Astrocyte of the cerebellum (primary cell): ENCODE results near the gene ACTRT2.

Experiments
- DNase-seq: peaks from one replicate; pipeline ENCODE4 v3.0.0-alpha.2; 2011; ENCODE audit warnings: low read depth
- H3K4me3 ChIP-seq: 2 replicates; pipeline ENCODE4 v1.5.1; 2011; ENCODE audit warnings: mild to moderate bottlenecking, low read depth, low read length, moderate library complexity
- in situ Hi-C: cut with HindIII; loops from 2 replicates; pipeline ENCODE4 v1.10.0; 2017; ENCODE audit warnings: low sequenced_read_pairs
- TF ChIP-seq, protein P1 (sequence below): IDR thresholded peaks from 2 replicates; pipeline ENCODE4 v1.5.1; 2012; ENCODE audit warnings: low read length, low read depth, moderate library complexity, mild to moderate bottlenecking; ENCODE audit errors: missing control alignments

Gene ACTRT2

DNA sequence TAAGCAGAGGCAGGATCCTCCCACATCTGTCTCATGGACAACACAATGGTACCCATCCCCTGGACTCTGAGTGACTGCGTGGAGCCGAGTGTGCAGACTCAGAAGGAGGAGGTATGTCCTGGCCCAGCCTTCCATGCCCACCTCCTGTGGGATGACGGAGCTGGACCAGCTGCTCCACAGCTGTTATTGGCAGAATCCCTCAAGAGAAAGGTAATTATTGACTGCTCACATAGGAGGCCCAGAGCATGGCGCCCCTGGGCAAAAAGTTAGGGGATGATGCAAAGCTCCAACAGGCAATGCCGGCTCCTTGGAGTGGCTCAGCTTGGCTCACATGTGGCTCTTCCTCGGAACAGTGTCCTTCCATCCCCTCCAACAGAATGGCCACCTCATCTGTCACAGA is 12.2 kb upstream of the ACTRT2 start:
- TF ChIP-seq, protein P1, sequence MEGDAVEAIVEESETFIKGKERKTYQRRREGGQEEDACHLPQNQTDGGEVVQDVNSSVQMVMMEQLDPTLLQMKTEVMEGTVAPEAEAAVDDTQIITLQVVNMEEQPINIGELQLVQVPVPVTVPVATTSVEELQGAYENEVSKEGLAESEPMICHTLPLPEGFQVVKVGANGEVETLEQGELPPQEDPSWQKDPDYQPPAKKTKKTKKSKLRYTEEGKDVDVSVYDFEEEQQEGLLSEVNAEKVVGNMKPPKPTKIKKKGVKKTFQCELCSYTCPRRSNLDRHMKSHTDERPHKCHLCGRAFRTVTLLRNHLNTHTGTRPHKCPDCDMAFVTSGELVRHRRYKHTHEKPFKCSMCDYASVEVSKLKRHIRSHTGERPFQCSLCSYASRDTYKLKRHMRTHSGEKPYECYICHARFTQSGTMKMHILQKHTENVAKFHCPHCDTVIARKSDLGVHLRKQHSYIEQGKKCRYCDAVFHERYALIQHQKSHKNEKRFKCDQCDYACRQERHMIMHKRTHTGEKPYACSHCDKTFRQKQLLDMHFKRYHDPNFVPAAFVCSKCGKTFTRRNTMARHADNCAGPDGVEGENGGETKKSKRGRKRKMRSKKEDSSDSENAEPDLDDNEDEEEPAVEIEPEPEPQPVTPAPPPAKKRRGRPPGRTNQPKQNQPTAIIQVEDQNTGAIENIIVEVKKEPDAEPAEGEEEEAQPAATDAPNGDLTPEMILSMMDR: no peak
- DNase-seq: no peak
- in situ Hi-C loops: no loop called here
- no peak overlapping the region for H3K4me3 ChIP-seq

DNA sequence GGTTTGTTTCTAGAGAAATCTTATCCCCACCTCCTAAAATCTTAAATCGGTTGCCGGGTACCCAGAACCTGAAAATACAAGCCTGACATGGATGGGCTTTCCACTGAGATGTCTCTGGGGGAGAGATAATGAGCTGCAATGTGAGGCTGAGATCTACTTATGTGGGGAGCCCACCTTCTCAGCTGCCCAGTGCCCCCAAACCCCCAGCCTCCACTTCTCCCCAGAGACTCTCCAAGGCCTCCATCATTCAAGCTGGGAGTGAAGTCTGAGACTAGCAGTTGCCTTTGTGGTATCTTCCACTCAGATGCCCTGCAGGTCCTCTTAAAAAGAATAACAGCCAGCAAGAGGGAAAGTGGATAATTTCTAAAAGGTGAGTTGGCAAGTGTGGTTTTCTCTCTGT is 11.7 kb upstream of the ACTRT2 start:
- no peak for DNase-seq
- H3K4me3 ChIP-seq: no peak overlapping the region
- TF ChIP-seq, protein P1: no peak
- in situ Hi-C loops: no loop called here

DNA sequence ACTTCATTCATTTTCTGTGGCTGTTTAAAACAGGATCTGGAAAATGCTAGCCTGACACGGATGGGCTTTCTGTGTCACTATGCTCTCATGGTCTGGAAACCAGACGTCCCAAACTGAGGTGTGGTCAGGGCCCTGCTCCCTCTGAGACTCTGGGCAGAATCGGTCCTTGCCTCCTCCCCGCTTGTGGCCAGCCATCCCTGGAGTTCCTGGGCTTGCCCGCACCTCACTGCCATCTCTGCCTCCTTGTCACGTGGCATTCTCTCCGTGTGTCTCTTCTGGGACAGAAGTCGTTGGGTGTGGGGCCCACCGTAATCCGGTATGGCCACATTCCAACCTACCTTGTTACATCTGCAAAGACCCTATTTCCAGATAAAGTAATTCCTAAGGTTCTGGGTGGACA is 10.1 kb upstream of the ACTRT2 start:
- TF ChIP-seq, protein P1: no peak
- in situ Hi-C loops: no loop called here
- DNase-seq: no peak
- no peak overlapping the region for H3K4me3 ChIP-seq

DNA sequence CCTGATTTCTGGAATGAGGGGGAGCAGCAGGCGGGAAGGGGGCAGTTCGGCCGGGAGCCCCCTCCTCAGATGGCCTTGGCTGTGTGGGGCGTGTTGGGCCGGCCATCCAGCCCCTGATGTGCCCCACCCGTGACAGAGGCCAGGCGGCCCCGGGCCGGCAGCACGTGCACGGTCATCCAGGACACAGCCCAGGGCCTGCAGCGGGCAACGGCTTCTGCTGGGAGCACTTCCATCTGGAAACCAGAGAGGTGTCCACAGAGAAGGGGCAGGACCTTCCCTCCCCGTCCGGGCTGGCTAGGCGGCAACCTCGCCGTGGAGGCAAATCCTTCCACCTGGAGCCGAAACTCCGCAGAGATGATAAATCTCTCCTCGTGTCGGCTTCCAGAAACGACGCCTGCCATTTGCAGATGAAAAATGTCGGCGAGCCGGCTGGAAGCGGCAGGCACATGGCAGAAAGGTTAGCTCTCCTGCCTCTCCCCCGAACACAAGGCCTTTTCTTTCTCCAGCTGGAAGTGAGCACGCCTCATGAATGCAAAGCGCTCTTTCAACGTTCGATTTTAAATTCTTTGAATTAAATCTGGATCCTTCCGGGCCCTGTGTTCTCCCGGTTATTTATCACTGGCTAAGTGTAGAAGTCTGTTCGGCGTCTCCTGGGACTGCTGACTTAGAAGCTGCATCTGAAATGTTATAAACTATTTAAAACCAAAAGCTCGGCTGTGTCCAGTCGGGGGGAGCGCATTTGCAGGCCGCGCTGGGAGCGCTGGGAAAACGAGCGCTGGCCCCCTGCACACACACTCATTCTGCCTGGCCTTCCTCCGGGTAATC is 9.4 kb upstream of the ACTRT2 start:
- no peak for DNase-seq
- in situ Hi-C loops: no loop called here

DNA sequence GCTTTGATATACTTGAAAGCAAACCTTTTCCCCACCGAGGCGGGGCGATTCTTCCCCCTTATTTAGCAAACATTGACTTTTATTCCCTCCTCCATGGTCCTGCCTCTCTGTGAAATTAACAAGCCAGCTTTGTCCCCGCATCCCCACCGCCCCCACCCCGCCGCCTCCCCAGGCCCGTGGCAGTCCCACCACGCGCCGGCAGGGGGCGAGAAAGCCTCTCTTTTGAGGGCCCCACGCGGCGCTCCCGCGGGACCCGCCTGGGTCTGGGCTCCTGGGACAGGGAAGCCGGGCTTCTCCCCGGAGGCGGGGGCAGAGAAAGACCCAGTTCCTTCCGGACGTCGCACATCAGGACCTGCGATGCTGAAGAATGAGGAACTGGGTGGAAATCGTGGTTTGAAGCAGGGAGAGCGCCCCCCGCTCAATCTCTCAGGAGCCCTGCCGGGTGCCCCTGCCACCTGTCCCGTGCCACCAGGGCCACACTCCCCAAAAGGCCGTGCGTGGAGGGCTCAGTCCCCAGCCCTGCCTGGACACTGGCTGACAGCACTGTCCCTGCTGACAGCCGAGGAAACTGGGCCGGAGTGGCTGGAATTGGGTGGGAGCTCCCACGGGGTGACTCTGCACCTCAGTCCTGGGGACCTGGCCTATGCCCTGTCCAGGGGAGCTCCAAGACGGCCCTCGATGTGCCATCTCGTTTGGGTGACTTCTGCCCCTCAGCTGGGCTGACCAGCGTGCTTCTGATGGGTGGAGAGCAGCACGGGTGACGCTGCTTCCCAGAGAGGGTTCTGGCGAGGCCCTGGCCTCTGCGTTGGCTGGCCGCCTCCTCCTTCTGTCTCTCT is 8.6 kb upstream of the ACTRT2 start:
- TF ChIP-seq, protein P1: peak; percentile 45
- H3K4me3 ChIP-seq: no peak overlapping the region
- DNase-seq: no peak
- in situ Hi-C loops: no loop called here

More for the DNA sequence above, 9.4 kb upstream of the ACTRT2 start:
- no peak overlapping the region for H3K4me3 ChIP-seq
- TF ChIP-seq, protein P1: no peak

DNA sequence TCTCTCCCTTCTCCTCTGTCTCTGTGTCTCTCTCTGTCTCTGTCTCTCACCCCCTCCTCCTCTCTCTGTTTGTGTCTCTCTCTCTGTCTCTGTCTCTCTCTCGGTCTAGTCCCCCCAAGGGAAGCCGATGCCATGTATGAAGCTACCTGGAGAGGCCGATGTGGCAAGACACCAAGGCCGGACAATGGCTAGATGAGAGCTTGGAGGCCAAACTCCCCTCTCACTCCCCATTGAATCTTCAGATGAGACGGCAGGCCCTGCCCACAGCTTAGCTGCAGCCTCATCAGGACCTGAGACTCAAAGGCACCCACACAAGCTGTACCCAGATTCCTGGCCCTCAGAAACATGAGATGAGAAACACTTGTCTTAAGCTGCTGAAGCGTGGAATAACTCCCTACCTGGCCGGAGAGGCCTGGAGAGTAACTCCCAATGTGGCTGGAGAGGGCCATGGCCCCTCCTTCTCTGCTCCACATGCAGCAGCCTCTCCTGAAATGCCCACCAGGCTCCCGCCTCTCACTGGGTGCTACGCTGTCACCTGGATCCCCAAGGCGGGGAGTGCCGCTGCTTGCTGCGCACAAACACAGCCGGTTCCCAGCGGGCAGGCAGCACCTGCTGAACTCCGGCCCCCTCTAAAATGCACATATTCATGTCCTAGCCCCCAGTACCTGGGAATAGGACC is 7.8 kb upstream of the ACTRT2 start:
- in situ Hi-C loops: no loop called here
- no peak overlapping the region for H3K4me3 ChIP-seq
- DNase-seq: no peak
- TF ChIP-seq, protein P1: no peak
